Testis (tissue), 3 donors: ENCODE data around the gene GRM8. TPM values are rescaled to one million over a fixed set of nuclear protein-coding genes. Genes with fewer than 3 reads are reported as not detected.

Source experiments
- DNase-seq: peaks from one replicate; pipeline ENCODE4 v3.0.0-alpha.2; 2019
- H3K27ac ChIP-seq, 2 donors: fragments of 200-600 bp; sonication (generic); one replicate each; pipeline ENCODE4 v1.5.1; 2019
- H3K27me3 ChIP-seq: fragments of 200-600 bp; sonication (generic); one replicate; pipeline ENCODE4 v1.5.1; 2019
- H3K36me3 ChIP-seq: fragments of 200-600 bp; sonication (generic); one replicate; pipeline ENCODE4 v1.5.1; 2017; ENCODE audit warnings: low read depth; ENCODE audit errors: missing control alignments
- H3K4me1 ChIP-seq: fragments of 200-600 bp; sonication (generic); one replicate; pipeline ENCODE4 v1.5.1; 2019
- H3K4me3 ChIP-seq, 2 donors: fragments of 200-600 bp; sonication (generic); one replicate each; pipeline ENCODE4 v1.5.1; 2017 to 2019
- H3K9me3 ChIP-seq: fragments of 200-600 bp; sonication (generic); one replicate; pipeline ENCODE4 v1.5.1; 2017
- CTCF ChIP-seq, 3 experiments: fragments of 450-650 bp in 2 of 3; fragments of 200-600 bp in 1 of 3; sonication (generic) in 1 of 3; IDR thresholded peaks; one replicate each; pipeline ENCODE4 v1.5.1; 2016 to 2019; ENCODE audit warnings: antibody characterized with exemption in 3 of 3, mild to moderate bottlenecking in 2 of 3, moderate library complexity in 1 of 3
- POLR2A ChIP-seq: fragments of 450-650 bp; IDR thresholded peaks from one replicate; pipeline ENCODE4 v1.6.1; 2017; ENCODE audit warnings: antibody characterized with exemption, mild to moderate bottlenecking, moderate library complexity
- WGBS, 2 donors: methylation state at CpG; one replicate each; pipeline ENCODE4 v1.1.5; 2018; 5-methylcytosine and 5-hydroxymethylcytosine counted together
- intact Hi-C: fragments of 100-400 bp; cut with DNase I; formaldehyde crosslinking; loops from one replicate; pipeline ENCODE4 v1.15.1; 2023; ENCODE audit warnings: low total_unique reads
- polyA plus RNA-seq: library from polyadenylated mRNA; stranded (reverse); fragments of 350-450 nt; fragmentation: Illumina TruSeq; extraction: RNeasy Lipid Tissue Mini Kit (QIAGEN cat#74804); gene quantifications from one replicate; pipeline ENCODE4 v1.2.3, GENCODE V29; 2014; ENCODE audit warnings: low read depth, low replicate concordance; ENCODE audit not compliant: insufficient read depth
- total RNA-seq, 2 donors: library from RNA; depleted of rRNA; stranded (reverse); fragments of >200 nt; gene quantifications; one replicate each; pipeline ENCODE4 v1.2.3, GENCODE V29; 2016

Gene GRM8
- total and polyA plus RNA-seq, 3 donors from 2014 or later: 7.1 to 8.2 (median 7.1) TPM

- DNase-seq: no peak
- TF ChIP-seq POLR2A (no peak), CTCF (IDR thresholded peaks at IDR 0.05) (no peak)
- H3K27ac ChIP-seq: no peak overlapping the region
- no peak overlapping the region for H3K4me3 ChIP-seq
- 53 to 62% methylated on average over 2 of the region's 2 CpGs for WGBS, 2 donors
- H3K4me1 ChIP-seq: no peaks in the 10 kb centered on the region
- intact Hi-C loops: no loop called here
- no peaks in the 10 kb centered on the region for H3K36me3 ChIP-seq
- no peaks in the 10 kb centered on the region for H3K9me3 ChIP-seq
- no peaks in the 10 kb centered on the region for H3K27me3 ChIP-seq
Observed at GRCh38 chr7:126462405-126462804, 790.3 kb downstream of the GRM8 start.

GRCh38 chr7:126460664-126461063, 792.1 kb downstream of the GRM8 start:
- no peak overlapping the region for H3K27ac ChIP-seq
- H3K9me3 ChIP-seq: no peaks in the 10 kb centered on the region
- no peaks in the 10 kb centered on the region for H3K27me3 ChIP-seq
- 84 to 85% methylated on average over 2 of the region's 2 CpGs for WGBS, 2 donors
- TF ChIP-seq POLR2A: no peak
- no peak for TF ChIP-seq CTCF (IDR thresholded peaks at IDR 0.05)
- no peaks in the 10 kb centered on the region for H3K4me1 ChIP-seq
- H3K36me3 ChIP-seq: no peaks in the 10 kb centered on the region
- DNase-seq: no peak
- intact Hi-C loops: no loop called here
- H3K4me3 ChIP-seq: no peak overlapping the region

- Histone ChIP-seq H3K4me1 (no peaks in the 10 kb centered on the region), H3K27me3 (no peaks in the 10 kb centered on the region), H3K27ac (no peak overlapping the region), H3K9me3 (no peaks in the 10 kb centered on the region), H3K36me3 (no peaks in the 10 kb centered on the region), H3K4me3 (no peak overlapping the region)
- 58 to 63% methylated on average over 3 of the region's 3 CpGs for WGBS, 2 donors
- TF ChIP-seq POLR2A: no peak
- TF ChIP-seq CTCF (IDR thresholded peaks at IDR 0.05): no peak
- no peak for DNase-seq
- intact Hi-C loops: no loop called here
Observed at GRCh38 chr7:126453104-126453503, 799.6 kb downstream of the GRM8 start.

- DNase-seq: no peak
- WGBS, 2 donors: 54 to 60% methylated on average over 4 of the region's 4 CpGs
- no peaks in the 10 kb centered on the region for H3K9me3 ChIP-seq
- no peaks in the 10 kb centered on the region for H3K27me3 ChIP-seq
- no peak overlapping the region for H3K4me3 ChIP-seq
- H3K27ac ChIP-seq: no peak overlapping the region
- no peaks in the 10 kb centered on the region for H3K36me3 ChIP-seq
- TF ChIP-seq POLR2A (no peak), CTCF (IDR thresholded peaks at IDR 0.05) (no peak)
- intact Hi-C loops: no loop called here
- H3K4me1 ChIP-seq: no peaks in the 10 kb centered on the region
Observed at GRCh38 chr7:126450269-126450671, 802.5 kb downstream of the GRM8 start.

- 71 to 88% methylated on average over 3 of the region's 3 CpGs for WGBS, 2 donors
- intact Hi-C loops: no loop called here
- H3K4me3 ChIP-seq: no peak overlapping the region
- H3K9me3 ChIP-seq: no peaks in the 10 kb centered on the region
- H3K27ac ChIP-seq: no peak overlapping the region
- no peaks in the 10 kb centered on the region for H3K27me3 ChIP-seq
- no peak for DNase-seq
- no peaks in the 10 kb centered on the region for H3K4me1 ChIP-seq
- no peaks in the 10 kb centered on the region for H3K36me3 ChIP-seq
- TF ChIP-seq CTCF (IDR thresholded peaks at IDR 0.05) (no peak), POLR2A (no peak)
Observed at GRCh38 chr7:126449611-126450268, 803.0 kb downstream of the GRM8 start.
